OCI-LY3 (cell line): ENCODE data around the gene FAM53B.

Experiments used
- H2AFZ ChIP-seq: fragments of 200-600, 300-600 bp; shearing (Covaris generic); 2 replicates; pipeline ENCODE4 v1.6.0; 2014; ENCODE audit warnings: antibody characterized with exemption, low read depth, low read length
- H3K27ac ChIP-seq: fragments of 200-600, 300-600 bp; sonication (generic); 2 replicates; pipeline ENCODE4 v1.5.1; 2014; ENCODE audit warnings: mild to moderate bottlenecking, low read length, moderate library complexity, mixed read lengths
- H3K27me3 ChIP-seq: fragments of 200-600, 300-600 bp; sonication (generic); 2 replicates; pipeline ENCODE4 v1.6.1; 2014; ENCODE audit warnings: low read depth, low read length, mixed read lengths
- H3K36me3 ChIP-seq: fragments of 200-600, 300-600 bp; sonication (generic); replicated peaks from 2 replicates; pipeline ENCODE3; 2014; ENCODE audit warnings: low read depth, low read length, mixed read lengths
- H3K4me1 ChIP-seq: fragments of 300-600, 200-600 bp; sonication (generic); 2 replicates; pipeline ENCODE4 v1.6.1; 2014; ENCODE audit warnings: low read length, mixed read lengths
- H3K4me2 ChIP-seq: fragments of 200-600, 300-600 bp; sonication (generic); 2 replicates; pipeline ENCODE4 v1.6.1; 2014; ENCODE audit warnings: low read length, mixed read lengths
- H3K4me3 ChIP-seq: fragments of 300-600, 200-600 bp; sonication (generic); 2 replicates; pipeline ENCODE4 v1.5.1; 2014; ENCODE audit warnings: antibody characterized with exemption, mild to moderate bottlenecking, low read length, moderate library complexity
- H3K79me2 ChIP-seq: fragments of 300-600, 200-600 bp; shearing (Covaris generic); 2 replicates; pipeline ENCODE4 v1.6.1; 2014; ENCODE audit warnings: mild to moderate bottlenecking, low read length, mixed read lengths
- H3K9ac ChIP-seq: fragments of 300-600, 200-600 bp; shearing (Covaris generic); 2 replicates; pipeline ENCODE4 v1.6.0; 2014; ENCODE audit warnings: mild to moderate bottlenecking, low read length, moderate library complexity
- H3K9me3 ChIP-seq: fragments of 200-600, 300-600 bp; shearing (Covaris generic); 2 replicates; pipeline ENCODE4 v1.6.1; 2014; ENCODE audit warnings: low read length, mixed read lengths; ENCODE audit not compliant: insufficient read depth
- H4K20me1 ChIP-seq: fragments of 200-600, 300-600 bp; sonication (generic); 2 replicates; pipeline ENCODE4 v1.6.1; 2016; ENCODE audit warnings: low read length, mixed read lengths; ENCODE audit not compliant: insufficient read depth
- EZH2phosphoT487 ChIP-seq: fragments of 200-600 bp; shearing (Covaris generic); IDR thresholded peaks from 2 replicates; pipeline ENCODE4 v1.6.1; 2018; ENCODE audit warnings: antibody characterized with exemption, mixed run types, low read depth
- TF ChIP-seq, protein P1 (sequence below): fragments of 200-600, 300-600 bp; sonication (generic); IDR thresholded peaks from 2 replicates; pipeline ENCODE4 v1.5.1; 2014; ENCODE audit warnings: antibody characterized with exemption, low read length, low read depth

FAM53B gene

DNA sequence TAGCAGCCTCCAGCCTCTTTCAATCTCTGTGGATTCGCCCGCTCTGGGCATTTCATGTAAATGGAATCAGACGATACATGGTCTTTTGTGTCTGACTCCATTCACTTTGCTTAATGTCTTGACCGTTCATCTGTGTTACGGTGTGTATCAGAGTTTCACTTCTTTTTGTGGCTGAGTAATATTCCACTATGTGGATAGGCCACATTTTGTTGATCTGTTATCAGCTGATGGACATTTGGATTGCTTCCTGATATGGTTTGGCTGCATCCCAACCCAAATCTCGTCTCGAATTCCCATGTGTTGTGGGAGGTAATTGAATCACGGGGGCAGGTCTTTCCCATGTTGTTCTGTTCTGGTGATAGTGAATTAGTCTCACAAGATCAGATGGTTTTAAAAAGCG is 173.5 kb downstream of the FAM53B start:
- Histone ChIP-seq H3K9ac (no peak overlapping the region), H3K79me2 (no peaks in the 10 kb centered on the region), H3K9me3 (no peaks in the 10 kb centered on the region), H3K4me3 (no peak overlapping the region), H3K4me2 (no peak overlapping the region), H3K27me3 (peaks cover 2% of the 10 kb centered on the region; the same call in 1 of the 2 replicates), H4K20me1 (no peaks in the 10 kb centered on the region), H2AFZ (no peak overlapping the region), H3K36me3 (no peaks in the 10 kb centered on the region), H3K27ac (no peak overlapping the region), H3K4me1 (peaks cover 10% of the 10 kb centered on the region)
- no peak for TF ChIP-seq EZH2phosphoT487
- TF ChIP-seq, protein P1, sequence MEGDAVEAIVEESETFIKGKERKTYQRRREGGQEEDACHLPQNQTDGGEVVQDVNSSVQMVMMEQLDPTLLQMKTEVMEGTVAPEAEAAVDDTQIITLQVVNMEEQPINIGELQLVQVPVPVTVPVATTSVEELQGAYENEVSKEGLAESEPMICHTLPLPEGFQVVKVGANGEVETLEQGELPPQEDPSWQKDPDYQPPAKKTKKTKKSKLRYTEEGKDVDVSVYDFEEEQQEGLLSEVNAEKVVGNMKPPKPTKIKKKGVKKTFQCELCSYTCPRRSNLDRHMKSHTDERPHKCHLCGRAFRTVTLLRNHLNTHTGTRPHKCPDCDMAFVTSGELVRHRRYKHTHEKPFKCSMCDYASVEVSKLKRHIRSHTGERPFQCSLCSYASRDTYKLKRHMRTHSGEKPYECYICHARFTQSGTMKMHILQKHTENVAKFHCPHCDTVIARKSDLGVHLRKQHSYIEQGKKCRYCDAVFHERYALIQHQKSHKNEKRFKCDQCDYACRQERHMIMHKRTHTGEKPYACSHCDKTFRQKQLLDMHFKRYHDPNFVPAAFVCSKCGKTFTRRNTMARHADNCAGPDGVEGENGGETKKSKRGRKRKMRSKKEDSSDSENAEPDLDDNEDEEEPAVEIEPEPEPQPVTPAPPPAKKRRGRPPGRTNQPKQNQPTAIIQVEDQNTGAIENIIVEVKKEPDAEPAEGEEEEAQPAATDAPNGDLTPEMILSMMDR, result no peak

DNA sequence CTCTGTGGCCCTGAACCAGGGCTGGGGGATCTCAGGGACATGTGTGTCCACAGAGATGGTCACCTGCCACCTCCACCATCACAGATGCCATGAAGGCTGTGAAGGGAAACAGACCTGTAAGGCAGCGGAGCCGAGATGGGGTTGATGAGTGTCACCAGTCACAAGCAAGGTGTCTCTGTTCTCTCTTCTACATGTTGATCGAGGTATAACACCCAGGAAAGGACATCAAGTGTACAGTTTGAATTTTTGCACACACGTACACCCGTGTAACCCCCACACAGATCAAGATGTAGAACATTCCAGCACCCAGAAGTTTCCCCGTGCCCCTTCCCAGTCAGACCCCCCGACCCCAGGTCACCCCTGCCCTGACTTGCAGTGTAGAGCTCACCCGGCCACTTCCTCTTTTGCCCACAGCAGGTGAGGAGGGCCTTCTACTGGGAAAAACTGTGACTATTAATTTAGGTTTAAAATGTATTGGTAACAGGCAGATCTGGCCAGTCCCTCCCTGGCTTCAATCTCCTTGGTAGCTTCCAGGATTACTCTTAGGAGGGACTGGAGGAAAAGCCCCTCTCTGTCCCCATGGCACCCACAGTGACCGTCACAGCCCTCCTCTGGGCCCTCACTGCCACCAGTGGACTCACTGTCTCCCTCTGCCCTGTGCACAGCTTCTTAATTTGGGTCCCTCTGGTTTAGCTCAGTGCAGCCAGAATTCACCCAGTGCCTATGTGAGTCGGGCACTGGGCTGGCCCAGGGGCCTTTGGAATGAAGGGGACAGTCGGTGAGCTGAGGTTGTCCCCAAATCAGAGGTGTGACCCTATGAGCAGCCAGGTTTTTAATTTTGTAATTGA is 174.3 kb downstream of the FAM53B start:
- no peaks in the 10 kb centered on the region for H3K79me2 ChIP-seq
- H3K27ac ChIP-seq, result no peak overlapping the region
- TF ChIP-seq, protein P1, result no peak
- no peak for TF ChIP-seq EZH2phosphoT487
- H4K20me1 ChIP-seq, result no peaks in the 10 kb centered on the region
- no peak overlapping the region for H3K4me3 ChIP-seq
- H3K4me1 ChIP-seq, result peaks cover 10% of the 10 kb centered on the region
- no peaks in the 10 kb centered on the region for H3K36me3 ChIP-seq
- no peak overlapping the region for H2AFZ ChIP-seq
- H3K9me3 ChIP-seq, result no peaks in the 10 kb centered on the region
- peak overlapping the region; percentile 14; the same call in 1 of the 2 replicates for H3K4me2 ChIP-seq
- H3K27me3 ChIP-seq, result peaks cover 9% of the 10 kb centered on the region
- no peak overlapping the region for H3K9ac ChIP-seq
